GM12801 (cell line): Measurements from ENCODE around the gene ARHGAP42.

Experiments
- CTCF ChIP-seq: IDR thresholded peaks from one replicate; pipeline ENCODE4 v1.5.1; 2011; ENCODE audit warnings: control low read depth; ENCODE audit not compliant: insufficient read length; ENCODE audit errors: extremely low read depth

Gene ARHGAP42

GRCh38 chr11:100791860-100792259 lies 104.8 kb downstream of the ARHGAP42 start:
- TF ChIP-seq CTCF: no peak

GRCh38 chr11:100793525-100793924 lies 106.4 kb downstream of the ARHGAP42 start:
- TF ChIP-seq CTCF: no peak

GRCh38 chr11:100794446-100794845 lies 107.4 kb downstream of the ARHGAP42 start:
- no peak for TF ChIP-seq CTCF

- no peak for TF ChIP-seq CTCF
Measured at GRCh38 chr11:100799445-100799844, 112.4 kb downstream of the ARHGAP42 start.

GRCh38 chr11:100800202-100800601 lies 113.1 kb downstream of the ARHGAP42 start:
- no peak for TF ChIP-seq CTCF

GRCh38 chr11:100801225-100801999 lies 114.3 kb downstream of the ARHGAP42 start:
- no peak for TF ChIP-seq CTCF

- no peak for TF ChIP-seq CTCF
Measured at GRCh38 chr11:100805506-100806199, 118.6 kb downstream of the ARHGAP42 start.
